Coronary artery (tissue), 2 donors: ENCODE data around the gene CAPN9.

Experiments used
- DNase-seq: peaks from one replicate; pipeline ENCODE4 v3.0.0-alpha.2; 2017; ENCODE audit warnings: low spot score
- H3K27ac ChIP-seq, 2 donors: fragments of 200-600 bp; sonication (generic); one replicate each; pipeline ENCODE4 v1.5.1; 2016 to 2019
- H3K4me3 ChIP-seq: fragments of 200-600 bp; sonication (generic); 2 replicates; pipeline ENCODE4 v1.5.1; 2016; ENCODE audit warnings: mild to moderate bottlenecking, moderate library complexity
- TF ChIP-seq, protein P1 (sequence below): fragments of 200-600 bp; sonication (generic); IDR thresholded peaks from one replicate; pipeline ENCODE4 v1.5.1; 2019; ENCODE audit warnings: antibody characterized with exemption

The CAPN9 gene

DNA sequence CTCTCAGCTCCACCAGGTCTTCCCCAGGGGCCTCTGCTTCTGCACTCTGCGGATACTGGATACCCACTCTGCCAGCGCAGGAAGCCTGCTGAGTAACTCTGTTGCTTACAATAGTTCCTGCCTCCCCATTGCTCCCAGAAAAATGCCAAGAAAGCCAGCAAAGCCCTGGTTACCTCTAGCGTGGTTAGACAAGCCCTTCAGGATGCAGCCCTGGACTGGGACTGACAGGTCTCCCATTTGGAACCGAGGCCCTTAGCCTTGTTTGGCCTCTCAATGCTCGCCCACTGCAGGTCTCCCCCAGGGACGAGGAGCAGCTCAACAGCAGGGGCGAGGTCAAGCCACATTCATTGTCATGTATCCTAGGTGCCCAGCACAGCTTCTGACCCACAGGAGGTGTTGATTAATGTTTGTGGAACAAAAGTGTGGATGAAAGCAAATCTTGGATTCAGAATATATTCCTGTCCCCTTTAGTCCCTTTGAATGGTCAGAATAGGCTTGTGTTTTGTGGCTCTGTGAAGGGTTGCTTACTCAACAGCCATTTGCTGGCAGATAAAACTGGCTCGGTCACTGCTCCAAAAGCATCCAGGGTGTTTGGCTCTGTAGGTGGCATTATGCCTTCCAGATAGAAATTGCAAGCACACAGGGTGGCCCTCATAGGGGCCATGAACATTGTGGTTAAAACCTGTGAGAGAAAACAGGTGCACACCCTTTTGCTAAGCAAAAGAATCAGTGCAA lies 62.2 kb downstream of the CAPN9 start:
- peak; percentile 64 for DNase-seq
- TF ChIP-seq, protein P1, sequence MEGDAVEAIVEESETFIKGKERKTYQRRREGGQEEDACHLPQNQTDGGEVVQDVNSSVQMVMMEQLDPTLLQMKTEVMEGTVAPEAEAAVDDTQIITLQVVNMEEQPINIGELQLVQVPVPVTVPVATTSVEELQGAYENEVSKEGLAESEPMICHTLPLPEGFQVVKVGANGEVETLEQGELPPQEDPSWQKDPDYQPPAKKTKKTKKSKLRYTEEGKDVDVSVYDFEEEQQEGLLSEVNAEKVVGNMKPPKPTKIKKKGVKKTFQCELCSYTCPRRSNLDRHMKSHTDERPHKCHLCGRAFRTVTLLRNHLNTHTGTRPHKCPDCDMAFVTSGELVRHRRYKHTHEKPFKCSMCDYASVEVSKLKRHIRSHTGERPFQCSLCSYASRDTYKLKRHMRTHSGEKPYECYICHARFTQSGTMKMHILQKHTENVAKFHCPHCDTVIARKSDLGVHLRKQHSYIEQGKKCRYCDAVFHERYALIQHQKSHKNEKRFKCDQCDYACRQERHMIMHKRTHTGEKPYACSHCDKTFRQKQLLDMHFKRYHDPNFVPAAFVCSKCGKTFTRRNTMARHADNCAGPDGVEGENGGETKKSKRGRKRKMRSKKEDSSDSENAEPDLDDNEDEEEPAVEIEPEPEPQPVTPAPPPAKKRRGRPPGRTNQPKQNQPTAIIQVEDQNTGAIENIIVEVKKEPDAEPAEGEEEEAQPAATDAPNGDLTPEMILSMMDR = no peak
- Histone ChIP-seq H3K27ac (peak overlapping the region in 1 of 2 donors; percentile 61), H3K4me3 (no peak overlapping the region)

DNA sequence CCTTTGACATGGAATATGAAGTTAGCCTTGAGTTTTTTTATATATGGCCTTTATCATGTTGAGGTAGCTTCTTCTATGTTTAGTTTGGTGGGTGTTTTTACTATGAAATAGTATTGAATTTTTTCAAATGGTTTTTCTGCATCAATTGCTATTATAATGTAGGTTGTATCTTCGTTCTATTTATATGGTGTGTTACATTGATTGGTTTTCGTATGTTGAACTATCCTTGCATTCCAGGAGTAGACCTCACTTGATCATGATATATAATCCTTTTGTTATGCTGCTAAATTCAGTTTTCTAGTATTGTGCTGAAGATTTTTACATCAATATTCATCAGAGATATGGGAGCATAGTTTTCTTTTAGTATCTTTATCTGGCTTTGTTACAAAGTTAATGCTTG lies 65.4 kb downstream of the CAPN9 start:
- TF ChIP-seq, protein P1 = no peak
- DNase-seq = no peak
- Histone ChIP-seq H3K4me3 (no peak overlapping the region), H3K27ac (no peak overlapping the region)

DNA sequence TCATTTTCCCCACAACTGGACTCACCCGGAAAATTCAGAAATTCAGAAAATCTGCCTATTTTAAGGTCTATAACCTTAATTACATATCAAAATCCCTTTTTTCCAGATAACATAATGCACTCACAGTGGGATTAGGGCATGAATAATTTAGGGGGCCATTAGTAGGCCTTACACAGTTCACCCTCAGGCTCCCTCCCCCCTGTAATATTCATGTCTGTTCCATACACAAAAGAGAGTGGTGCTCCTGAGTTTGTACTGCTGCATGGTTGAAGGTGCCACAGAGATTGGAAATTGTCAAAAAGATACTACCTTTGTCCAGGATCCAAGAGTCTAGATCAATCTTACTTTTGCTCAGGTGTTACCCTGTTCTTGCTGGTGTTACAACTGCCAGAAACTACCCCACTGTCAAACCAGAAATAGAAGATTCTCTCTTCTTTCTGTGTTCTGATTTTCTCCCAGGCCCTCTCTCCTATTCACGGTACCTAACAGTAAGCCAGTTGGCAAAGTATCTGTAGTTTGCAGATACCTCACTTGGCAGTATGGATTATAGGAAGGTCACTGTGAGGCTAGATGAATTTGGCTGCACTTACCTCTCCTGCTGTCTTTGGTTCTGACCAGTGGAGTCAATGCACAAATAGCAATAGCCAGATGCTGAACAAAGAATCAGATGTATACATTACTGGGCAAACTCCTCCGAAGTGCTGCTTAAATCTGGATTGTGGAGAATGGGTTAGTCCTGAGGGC lies 67.9 kb downstream of the CAPN9 start:
- TF ChIP-seq, protein P1 = no peak
- Histone ChIP-seq H3K4me3 (no peak overlapping the region), H3K27ac (no peak overlapping the region)
- peak; percentile 22 for DNase-seq

DNA sequence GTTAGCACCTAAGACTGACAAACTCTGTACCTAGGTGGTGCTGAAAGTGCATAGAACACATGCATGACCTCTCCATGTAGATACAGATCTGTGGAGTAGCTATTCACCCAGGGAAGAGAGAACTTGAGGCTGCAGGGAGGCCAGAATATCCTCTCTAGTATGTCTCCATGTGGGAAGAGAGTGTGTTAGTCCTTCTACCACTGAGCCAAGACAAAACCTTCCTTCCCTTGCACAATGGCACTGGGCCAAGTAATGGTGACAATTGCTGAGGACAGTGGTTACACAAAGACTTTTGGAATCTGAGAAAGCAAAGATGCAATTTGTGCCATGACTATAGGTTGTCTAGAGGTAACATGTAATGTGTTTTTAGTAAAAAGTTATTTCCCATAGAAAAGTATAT lies 68.8 kb downstream of the CAPN9 start:
- TF ChIP-seq, protein P1 = no peak
- H3K27ac ChIP-seq = no peak overlapping the region
- H3K4me3 ChIP-seq = no peak overlapping the region
- DNase-seq = no peak

DNA sequence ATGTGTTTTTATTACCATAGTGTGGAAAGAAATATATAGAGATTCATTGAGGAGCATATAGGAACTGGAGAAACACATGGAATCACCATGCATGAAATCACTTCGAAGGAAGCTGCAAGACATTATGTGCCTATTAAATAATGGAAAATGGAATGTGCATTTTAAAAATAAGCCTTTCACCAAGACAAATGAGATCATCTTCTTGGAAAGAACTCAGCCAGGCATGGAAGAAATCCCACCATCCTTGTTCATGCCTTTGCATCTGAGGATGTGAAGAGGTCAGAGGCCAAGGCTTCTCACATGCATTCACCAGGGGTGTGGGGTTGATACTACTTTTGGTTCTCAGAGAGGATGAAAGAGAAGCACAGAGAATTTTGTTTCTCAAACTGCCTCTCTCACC lies 71.2 kb downstream of the CAPN9 start:
- no peak overlapping the region for H3K4me3 ChIP-seq
- no peak for DNase-seq
- no peak overlapping the region for H3K27ac ChIP-seq
- TF ChIP-seq, protein P1 = no peak

DNA sequence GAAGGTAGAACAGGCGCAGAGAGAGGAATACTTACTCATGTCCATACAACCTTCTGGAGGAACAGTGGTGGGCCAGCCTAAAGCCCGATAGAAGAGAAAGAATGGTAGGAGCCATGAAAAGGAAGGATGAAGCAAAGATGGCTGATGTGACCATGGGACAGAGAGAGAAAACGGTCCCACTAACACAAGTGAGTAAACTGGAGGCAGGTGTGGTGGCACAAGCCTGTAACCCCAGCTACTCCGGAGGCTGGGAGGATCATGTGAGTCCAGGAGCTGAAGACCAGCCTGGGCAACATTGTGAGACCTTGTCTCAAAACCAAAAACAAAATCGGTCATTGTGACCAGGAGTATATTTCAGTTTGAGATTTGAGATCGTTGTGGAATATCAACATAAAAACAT lies 71.7 kb downstream of the CAPN9 start:
- peak; percentile 29 for DNase-seq
- H3K4me3 ChIP-seq = no peak overlapping the region
- H3K27ac ChIP-seq = no peak overlapping the region
- TF ChIP-seq, protein P1 = no peak

DNA sequence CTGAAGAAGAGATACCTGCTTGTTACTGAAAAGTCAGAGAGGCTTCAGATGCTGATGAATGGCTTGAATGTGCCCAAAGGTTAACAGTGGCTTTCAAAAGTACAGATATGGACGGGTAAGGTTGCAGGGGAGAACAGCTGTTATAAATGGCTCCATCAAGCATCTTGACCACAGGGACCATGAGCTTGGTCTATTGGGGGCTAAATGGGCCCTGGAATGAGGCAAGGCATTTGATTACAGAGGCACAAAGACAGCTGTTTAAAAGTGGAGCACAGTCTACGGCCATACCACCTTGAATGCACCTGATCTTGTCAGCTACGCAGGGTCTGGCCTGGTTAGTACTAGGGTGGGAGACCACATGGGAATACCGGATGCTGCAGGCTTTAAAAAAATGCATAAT lies 72.8 kb downstream of the CAPN9 start:
- Histone ChIP-seq H3K27ac (no peak overlapping the region), H3K4me3 (no peak overlapping the region)
- TF ChIP-seq, protein P1 = no peak
- peak; percentile 35 for DNase-seq
